ENCODE results near the gene CDH12.

- TF ChIP-seq CTCF (IDR thresholded peaks at IDR 0.05; ENCODE audit: insufficient read depth, low read length) = no peak
- no peak for TF ChIP-seq SPI1 (IDR thresholded peaks at IDR 0.05; ENCODE audit: borderline replicate concordance, low read depth)
- TF ChIP-seq POLR2AphosphoS5 (IDR thresholded peaks at IDR 0.05; ENCODE audit: low read depth) = no peak
- TF ChIP-seq REST (IDR thresholded peaks at IDR 0.05; ENCODE audit: insufficient replicate concordance, low read depth) = no peak
- no peak for TF ChIP-seq GABPA (IDR thresholded peaks at IDR 0.05; ENCODE audit: low read depth)
Measured at GRCh38 chr5:22471154-22471553, 382.0 kb downstream of the CDH12 start.
